NT2/D1 (cell line): ENCODE results near the gene DCP1B.

ENCODE experiments used
- YY1 ChIP-seq: IDR thresholded peaks from 2 replicates; pipeline ENCODE4 v1.6.1; 2011; ENCODE audit not compliant: insufficient read length, insufficient read depth
- ZNF274 ChIP-seq: IDR thresholded peaks from 2 replicates; pipeline ENCODE4 v1.6.1; 2011; ENCODE audit warnings: mild to moderate bottlenecking, low read depth, low read length

GRCh38 chr12:2046957-2047356 is 42.7 kb upstream of the DCP1B start:
- TF ChIP-seq ZNF274 = no peak
- no peak for TF ChIP-seq YY1
